ENCODE data around the gene CFAP141. TPM values are rescaled to one million over a fixed set of nuclear protein-coding genes. Genes with fewer than 3 reads are reported as not detected.

CFAP141 gene
- total RNA-seq, 2 donors from 2014 or later: not detected

DNA sequence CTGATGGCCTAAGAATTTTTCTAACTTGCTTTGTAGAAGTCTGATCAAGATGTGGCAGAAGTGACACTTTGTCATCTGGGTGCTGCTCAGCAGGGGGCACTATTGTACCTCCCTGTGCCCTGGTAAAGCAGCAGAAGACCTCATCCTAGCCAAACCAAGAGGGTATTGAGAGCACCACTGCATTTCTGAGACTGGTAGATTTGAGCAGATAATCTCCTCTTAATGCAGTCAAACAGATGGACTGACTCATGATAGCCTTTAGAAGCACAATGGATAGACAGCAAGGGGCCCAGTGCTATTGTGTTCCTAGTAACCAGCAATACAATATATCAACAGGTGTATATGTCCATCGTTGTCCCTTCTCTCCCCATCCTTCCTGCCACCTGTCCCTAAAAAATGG, 20.0 kb downstream of the CFAP141 start:
- no peaks in the 10 kb centered on the region for H3K36me3 ChIP-seq
- H3K4me1 ChIP-seq (ENCODE audit: control insufficient read depth in 1 of 2, low read depth in 2 of 2): peaks cover 7 to 23% of the 10 kb centered on the region in 2 donors
- no peak overlapping the region for H3K27ac ChIP-seq
- DNase-seq (ENCODE audit: low spot score): no peak
- no peaks in the 10 kb centered on the region for H3K9me3 ChIP-seq
- TF ChIP-seq CTCF (IDR thresholded peaks at IDR 0.05): no peak
- H3K4me3 ChIP-seq: no peak overlapping the region
- no peak for ATAC-seq (ENCODE audit: insufficient number of reproducible peaks, low FRiP score, low read depth)
- no peaks in the 10 kb centered on the region for H3K27me3 ChIP-seq (replicated peaks; ENCODE audit: insufficient read depth)

DNA sequence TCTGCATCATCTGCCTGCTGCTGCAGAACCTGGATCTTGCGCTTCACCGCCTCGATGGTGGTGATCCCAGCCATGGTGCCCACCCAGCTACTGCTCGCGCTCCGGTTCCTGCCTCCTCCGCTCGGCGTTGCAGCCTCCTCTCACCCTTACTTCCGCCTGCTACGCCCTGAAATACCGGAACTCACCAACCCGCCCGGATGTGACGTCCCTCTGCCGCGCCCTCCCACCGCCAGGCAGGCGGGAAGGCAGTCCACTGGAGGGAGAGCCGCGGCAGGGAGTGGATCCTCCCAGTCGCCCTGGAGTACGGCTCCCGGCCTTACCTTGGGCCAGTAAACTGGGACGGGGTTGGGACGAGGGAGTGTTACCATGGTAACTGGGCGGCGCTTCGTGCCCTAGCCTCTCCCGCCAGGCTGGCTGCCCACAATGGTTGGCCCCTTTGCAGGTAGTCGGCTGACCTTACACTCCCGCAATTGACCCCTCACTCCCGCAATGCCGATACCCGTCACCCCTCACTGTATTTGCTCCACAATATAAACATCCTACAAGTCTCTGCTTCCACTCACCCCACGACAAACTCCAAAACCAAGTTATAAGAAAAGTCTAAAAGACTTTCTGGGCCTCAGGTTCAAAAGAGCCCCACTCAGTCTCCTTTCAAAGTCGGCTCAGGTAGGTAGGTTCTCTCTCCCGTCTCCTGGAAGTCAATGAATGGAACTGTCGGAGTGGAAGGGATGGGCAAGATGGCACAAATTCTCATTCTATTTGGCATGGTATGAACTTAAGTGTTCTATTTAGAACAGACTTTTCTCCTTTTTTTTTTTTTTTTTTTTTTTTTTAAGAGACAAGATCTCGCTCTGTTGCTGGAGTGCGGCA, 22.9 kb downstream of the CFAP141 start:
- Histone ChIP-seq H3K27me3 (replicated peaks; ENCODE audit: insufficient read depth) (no peaks in the 10 kb centered on the region), H3K36me3 (no peaks in the 10 kb centered on the region), H3K9me3 (no peaks in the 10 kb centered on the region), H3K27ac (peak overlapping the region; percentile 65 to 79), H3K4me3 (peak overlapping the region; percentile 80), H3K4me1 (ENCODE audit: control insufficient read depth in 1 of 2, low read depth in 2 of 2) (peaks cover 31 to 40% of the 10 kb centered on the region in 2 donors)
- TF ChIP-seq CTCF (IDR thresholded peaks at IDR 0.05): no peak
- DNase-seq (ENCODE audit: low spot score) (peak; percentile 82), ATAC-seq (ENCODE audit: insufficient number of reproducible peaks, low FRiP score, low read depth) (peak; percentile 84)

DNA sequence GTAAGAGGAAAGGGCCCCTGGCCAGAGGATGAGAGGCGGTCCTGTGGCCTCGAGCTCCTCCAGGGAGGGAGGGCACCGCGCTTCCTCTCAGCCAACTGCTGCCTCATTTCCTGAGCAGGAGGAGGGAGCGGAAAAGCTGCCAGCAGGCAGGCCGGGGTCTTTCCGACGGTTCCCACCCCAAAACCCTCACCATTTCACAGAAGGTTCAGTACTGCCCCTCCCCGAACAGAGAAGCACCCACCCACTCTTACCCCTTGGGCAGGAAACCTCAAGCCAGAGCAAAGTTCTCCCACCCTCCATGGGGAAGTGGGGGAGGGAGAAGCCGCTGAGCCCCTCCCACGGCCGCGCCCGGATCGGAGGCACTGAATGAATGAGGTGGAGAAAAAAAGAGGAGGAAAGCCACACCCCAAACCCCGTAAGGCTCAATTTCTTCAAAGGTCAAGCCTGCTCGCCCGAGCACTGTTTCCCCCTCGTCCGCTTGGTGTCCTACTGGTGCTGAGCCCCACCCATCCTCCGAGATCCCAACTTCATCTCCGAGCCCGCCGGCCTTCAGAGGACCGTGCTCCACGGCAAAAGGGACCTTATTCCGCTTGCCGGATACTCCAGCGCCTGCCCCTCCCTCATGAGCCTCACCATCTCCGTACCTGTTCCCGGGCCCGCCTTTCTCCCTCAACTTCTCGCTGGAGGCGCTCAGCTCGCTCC, 23.6 kb downstream of the CFAP141 start:
- peak; percentile 36 for DNase-seq (ENCODE audit: low spot score)
- Histone ChIP-seq H3K4me1 (ENCODE audit: control insufficient read depth in 1 of 2, low read depth in 2 of 2) (peaks cover 37 to 48% of the 10 kb centered on the region in 2 donors), H3K27ac (peak overlapping the region; percentile 65 to 79), H3K4me3 (peak overlapping the region; percentile 80), H3K36me3 (no peaks in the 10 kb centered on the region), H3K27me3 (replicated peaks; ENCODE audit: insufficient read depth) (no peaks in the 10 kb centered on the region), H3K9me3 (no peaks in the 10 kb centered on the region)
- peak; percentile 25 for ATAC-seq (ENCODE audit: insufficient number of reproducible peaks, low FRiP score, low read depth)
- TF ChIP-seq CTCF (IDR thresholded peaks at IDR 0.05): no peak

- peaks cover 42 to 53% of the 10 kb centered on the region in 2 donors for H3K4me1 ChIP-seq (ENCODE audit: control insufficient read depth in 1 of 2, low read depth in 2 of 2)
- peak overlapping the region; percentile 65 to 79 for H3K27ac ChIP-seq
These were observed 24.2 kb downstream of the CFAP141 start for GRCh38 chr1:154181944-154182343.

More at GRCh38 chr1:154181944-154182343, 24.2 kb downstream of the CFAP141 start:
- no peak for ATAC-seq (ENCODE audit: insufficient number of reproducible peaks, low FRiP score, low read depth)
- H3K4me3 ChIP-seq: peak overlapping the region; percentile 80
- no peaks in the 10 kb centered on the region for H3K27me3 ChIP-seq (replicated peaks; ENCODE audit: insufficient read depth)
- no peaks in the 10 kb centered on the region for H3K36me3 ChIP-seq
- no peaks in the 10 kb centered on the region for H3K9me3 ChIP-seq
- no peak for DNase-seq (ENCODE audit: low spot score)
- no peak for TF ChIP-seq CTCF (IDR thresholded peaks at IDR 0.05)
